ENCODE measurements around the gene POF1B.
"Not testable (repeated sequence)": the region's sequence is repeated elsewhere in the genome, so short reads cannot be mapped to it uniquely, and the experiment has no call there.

The POF1B gene, protein sequence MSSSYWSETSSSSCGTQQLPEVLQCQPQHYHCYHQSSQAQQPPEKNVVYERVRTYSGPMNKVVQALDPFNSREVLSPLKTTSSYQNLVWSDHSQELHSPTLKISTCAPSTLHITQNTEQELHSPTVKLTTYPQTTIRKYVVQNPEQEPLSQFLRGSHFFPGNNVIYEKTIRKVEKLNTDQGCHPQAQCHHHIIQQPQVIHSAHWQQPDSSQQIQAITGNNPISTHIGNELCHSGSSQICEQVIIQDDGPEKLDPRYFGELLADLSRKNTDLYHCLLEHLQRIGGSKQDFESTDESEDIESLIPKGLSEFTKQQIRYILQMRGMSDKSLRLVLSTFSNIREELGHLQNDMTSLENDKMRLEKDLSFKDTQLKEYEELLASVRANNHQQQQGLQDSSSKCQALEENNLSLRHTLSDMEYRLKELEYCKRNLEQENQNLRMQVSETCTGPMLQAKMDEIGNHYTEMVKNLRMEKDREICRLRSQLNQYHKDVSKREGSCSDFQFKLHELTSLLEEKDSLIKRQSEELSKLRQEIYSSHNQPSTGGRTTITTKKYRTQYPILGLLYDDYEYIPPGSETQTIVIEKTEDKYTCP

DNA sequence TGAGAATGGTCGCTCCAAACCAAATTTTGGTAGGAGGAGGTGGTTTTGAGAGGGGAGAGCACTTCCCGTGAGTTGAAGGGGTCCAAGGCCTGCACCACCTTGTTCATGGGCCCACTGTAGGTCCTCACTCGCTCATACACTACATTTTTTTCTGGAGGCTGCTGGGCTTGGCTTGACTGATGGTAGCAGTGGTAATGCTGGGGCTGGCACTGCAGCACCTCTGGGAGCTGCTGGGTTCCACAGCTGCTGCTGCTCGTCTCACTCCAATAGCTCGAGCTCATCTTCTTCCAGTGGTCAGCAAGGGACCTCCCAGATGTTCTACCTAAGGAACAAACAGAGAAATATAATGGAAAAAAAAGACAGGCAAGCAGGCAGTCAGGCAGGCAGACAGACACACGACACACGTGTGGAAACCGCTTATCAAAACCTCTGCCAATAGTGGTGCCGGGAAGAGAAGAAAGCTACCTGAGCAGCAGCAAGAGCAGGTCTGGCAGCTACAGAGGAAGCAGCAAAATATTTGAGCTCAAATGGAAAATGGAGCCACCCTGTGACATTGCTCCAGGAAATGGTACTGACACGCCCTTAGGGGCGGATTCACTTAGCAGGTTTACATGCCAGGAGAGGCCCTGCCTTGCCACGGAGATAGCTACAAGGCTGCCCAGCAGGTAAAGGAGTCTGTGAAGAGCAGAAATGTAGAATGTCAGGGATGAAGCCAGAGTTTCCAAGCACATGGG is at the start of gene POF1B:
TSS of gene POF1B (minus strand) at position 492 of the 734 bp plus-strand sequence. CDS start at position 281, 211 bp downstream.
- peak; percentile 76 for DNase-seq

DNA sequence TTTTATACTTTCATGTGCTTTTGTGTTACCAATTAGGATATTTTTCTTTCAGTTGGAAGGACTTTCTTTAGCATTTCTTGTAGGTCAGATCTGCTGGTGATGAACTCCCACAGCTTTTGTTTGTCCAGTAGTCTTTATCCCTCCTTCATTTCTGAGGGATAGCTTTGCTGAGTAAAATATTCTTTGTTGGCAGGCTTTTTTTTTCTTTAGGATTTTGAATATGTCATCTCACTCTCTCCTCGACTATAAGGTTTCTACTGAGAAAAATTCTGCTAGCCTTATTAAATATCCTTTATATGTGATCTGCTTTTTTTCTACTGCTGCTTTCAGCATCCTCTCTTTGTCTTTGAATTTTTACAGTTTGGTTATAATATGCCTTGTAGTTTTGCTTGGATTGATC is 49.6 kb upstream of the POF1B start:
- DNase-seq = no peak

DNA sequence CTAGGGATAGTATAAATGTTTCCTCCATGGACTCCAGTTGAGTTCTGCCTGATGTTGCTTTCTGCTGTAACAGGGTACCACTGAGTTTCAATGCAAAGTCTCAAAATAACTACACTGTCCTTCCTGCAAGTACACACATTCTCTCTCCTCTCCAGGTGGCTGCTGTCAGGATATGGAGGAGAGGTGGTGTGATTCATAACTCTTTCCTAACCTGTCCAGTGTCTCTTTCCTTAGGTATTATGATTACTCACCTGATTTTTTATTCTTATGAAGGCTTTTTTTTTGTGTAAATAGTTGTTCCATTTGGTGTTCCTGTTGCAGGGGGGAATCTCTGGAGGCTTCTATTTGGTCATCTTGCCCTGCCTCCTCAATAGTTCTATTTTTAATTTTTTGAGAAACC is 39.8 kb upstream of the POF1B start:
- DNase-seq = no peak

DNA sequence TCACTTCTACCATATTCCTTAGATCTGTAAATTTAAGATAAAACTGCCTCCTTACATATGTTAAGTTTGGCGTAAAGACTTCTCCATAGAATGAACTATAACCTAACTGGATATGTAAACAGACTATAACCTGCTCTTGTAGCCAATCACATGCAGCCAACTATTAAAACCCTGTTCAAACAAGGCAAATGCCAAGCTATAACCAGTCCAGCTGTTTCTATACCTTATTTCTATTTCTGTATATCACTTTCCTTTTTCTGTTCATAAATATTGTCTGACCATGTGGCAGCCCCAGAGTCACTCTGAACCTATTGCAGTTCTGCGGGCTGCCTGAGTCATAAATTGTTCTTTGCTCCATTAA is 12.4 kb upstream of the POF1B start:
- no peak for DNase-seq

DNA sequence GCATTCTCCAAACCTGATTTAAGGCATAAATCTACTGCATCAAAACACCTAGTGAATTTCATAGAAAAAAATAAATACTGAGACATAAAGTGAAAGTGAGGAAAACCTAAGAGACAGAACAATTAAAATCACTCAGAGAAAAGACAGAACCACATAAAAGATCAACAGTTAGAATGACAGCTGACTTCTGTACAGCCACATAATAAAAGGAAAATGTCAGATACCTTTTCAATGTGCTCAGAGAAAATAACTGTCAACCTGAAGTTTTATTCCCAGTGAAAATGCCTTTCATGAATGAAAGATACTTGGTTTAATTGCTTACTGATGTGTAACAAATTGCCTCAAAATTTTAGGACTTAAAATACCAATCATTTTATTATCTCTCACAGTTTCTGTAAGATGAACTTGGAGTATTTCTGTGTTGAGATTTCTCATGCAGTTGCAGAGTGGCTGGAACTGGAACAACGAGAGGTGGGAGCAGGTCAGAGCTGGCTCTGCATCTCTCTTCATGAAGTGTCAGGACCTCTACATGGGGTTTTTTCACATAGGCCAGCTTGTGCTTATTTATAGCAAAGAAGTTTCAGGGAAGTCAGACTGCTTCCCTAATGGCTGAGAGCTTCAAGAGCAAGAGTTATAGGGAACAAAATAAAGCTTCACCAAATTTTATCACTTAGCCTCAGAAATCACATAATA is 11.9 kb upstream of the POF1B start:
- DNase-seq = no peak

DNA sequence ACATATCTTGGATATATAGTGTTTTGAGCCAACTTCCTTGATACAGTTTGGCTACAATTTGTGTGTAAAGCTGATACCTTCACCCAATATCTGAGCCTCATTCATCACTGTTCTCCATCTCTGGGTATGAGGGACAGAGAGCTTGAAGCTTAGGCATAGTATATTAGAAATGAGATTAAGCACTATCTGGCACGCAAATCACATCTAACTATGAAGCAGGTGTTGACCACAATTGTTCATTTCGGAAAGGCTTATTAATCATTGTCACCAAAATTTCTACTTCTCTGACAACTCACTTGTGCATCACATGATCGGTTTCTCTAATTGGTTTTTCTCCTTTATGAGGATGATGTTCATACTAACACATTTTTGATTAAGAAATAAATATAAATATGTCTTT is 2.1 kb upstream of the POF1B start:
- no peak for DNase-seq

DNA sequence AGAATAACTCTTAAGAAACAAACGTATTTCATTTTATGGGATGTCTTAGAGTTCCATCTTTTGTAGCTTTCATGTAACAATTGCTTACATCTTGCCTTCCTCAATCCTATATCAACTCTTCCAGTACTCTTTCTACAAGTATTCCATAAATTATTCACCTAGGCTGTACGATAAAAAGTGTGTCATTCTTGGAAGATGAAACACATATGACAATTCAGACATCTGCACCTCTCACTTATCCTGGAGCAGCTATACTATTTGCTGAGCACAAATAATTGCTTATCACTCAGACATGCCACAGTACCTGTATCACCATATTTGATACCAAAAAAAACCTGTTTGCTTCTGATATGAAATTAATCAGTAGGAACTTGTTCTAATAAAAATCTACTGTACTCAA is 1.0 kb downstream of the POF1B start:
- DNase-seq = peak; percentile 0

DNA sequence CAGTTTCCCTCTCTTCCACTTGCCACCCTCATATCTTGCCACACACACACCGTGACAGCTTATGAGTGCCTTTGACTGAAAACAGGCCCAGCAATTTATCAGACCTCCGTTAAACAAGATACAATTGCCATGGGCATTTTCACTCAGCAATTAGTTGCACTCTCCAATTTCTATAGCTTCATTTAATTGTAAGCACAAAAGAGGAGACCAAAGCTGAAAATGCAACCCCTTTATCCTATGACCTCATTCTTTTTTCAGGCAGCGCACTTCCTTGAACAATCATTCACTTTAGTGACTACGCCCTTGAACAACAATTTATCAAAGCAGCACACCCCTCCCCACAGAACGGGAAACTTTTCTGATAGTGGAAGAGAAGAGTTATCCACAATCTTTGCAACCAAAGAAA is 4.1 kb downstream of the POF1B start:
- DNase-seq = peak; percentile 40

DNA sequence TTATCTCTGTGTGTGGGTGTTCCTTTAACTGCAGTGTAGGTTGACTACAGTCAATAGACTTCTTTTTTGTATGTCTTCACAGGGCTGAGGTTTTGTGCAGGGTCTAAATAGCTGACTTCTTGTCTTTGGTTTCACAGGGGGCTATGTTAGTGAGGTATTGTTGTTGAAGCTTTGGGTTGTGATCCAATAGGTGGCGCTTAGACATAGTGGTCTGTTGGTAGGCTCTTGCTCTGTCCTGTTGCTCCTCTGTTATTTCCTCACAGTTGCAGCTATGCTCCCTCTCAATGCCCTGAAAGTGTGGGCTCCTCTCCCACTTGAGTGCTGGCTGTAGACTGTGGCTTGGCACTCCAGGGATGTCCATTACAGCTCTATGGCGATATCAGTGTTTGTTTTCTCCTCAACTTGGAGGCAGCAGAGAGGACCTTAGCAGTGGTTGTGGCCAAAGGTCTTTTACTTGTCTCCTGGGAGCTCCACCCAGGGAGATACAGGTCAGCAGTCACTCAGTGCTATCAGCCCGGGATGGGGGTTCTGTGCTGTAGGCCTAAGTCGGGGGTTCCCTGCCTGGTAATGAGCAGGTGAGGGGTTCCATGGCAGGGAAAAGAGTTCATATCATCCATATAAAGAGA is 14.0 kb downstream of the POF1B start:
- DNase-seq = no peak

DNA sequence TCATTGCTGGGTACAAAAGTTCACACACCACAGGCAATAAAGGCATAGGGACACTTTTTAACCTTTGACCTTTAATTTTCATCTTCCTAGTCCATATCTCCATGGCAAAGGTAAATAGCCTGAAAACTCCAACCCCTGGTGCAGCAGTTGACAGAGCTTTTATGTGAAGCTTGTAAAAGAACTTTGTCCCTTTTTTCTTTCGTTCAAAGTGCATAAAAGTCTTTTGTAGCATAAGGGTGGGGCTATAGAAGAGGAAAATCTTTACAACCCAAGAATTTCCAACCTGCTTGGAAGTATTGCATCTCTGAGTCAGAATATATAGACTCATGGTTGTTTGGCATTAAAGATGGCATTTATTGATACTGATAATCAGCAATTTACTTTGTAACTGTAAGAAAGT is 20.4 kb downstream of the POF1B start:
- no peak for DNase-seq

DNA sequence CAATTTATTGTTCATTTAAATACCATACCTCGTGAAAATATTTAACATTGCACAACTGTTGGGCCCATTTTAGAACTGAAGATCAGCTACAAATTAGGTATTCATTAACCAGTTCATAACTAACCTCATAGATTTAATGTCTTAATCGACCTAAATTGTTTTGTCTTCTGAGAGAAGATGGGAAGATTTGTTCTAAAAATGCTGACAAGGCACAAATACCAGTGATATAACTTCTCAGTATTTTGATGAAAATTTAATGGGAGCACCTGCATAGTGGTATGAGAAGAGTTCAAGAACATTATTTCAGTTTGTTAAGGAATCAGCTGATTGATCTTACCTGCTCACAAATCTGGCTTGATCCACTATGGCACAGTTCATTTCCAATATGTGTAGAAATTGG is 33.9 kb downstream of the POF1B start:
- no peak for DNase-seq

DNA sequence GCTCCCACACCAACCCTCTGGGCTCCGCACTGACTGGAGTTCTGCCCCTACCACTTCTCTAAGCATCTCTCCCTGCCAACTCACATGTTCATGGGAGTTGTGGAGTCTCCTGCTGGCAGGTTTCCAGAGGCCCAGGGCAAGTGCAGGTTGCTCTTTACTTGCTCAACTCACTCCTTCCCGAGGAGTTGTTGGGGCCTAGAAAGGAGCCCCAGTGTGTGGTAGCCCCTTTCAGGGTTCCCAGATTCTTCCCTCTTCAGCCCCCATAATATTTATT is 52.5 kb downstream of the POF1B start:
- no peak for DNase-seq

DNA sequence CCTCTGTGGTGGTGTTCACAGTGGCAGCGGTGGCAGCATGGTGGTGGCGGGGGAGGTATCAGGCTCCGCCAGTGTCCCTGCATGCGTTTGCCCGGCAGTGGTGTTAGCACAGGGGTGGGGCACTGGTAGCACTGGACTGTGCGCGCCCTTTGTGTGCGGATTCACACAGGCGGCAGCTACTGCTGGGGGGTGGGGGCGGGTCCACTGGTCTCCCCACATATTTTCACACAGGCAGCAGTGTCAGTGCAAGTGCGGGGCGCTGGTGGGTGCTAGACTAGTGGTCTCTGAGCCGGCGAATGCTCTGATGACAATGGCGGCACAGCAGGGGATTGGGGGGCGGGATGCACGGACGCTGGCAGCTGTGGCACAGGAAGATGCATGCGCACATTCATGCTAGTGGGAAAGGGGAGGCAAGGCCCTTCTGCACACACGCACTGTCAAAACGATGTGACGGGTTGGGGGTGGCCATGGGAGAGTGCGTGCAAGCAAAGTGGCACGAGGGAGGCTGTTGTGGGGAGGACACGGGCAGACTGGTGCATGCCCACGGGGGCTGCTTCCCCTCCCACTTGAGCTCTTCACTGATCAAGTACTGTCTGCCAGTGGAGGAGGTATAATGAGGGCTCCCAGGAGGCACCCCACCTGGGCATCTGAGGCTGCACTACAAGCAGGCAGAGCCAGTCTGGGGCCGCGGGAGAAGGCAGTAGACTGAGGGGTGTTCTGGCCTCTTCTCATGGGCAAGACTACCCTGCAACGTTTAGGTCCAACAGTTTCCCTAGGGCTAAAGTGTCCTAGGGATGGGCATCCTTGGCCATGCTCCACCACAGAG is 53.0 kb downstream of the POF1B start:
- DNase-seq = no peak

DNA sequence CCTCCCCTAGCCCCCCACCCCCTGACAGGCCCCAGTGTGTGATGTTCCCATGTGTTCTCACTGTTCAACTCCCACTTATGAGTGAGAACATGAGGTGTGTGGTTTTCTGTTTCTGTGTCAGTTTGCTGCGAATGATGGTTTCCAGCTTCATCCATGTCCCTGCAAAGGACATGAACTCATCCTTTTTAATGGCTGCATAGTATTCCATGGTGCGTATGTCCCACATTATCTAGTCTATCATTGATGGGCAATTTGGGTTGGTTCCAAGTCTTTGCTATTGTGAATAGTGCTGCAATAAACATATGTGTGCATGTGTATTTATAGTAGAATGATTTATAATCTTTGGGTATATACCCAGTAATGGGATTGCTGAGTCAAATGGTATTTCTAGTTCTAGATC is 68.1 kb downstream of the POF1B start:
- not testable (repeated sequence) for DNase-seq

DNA sequence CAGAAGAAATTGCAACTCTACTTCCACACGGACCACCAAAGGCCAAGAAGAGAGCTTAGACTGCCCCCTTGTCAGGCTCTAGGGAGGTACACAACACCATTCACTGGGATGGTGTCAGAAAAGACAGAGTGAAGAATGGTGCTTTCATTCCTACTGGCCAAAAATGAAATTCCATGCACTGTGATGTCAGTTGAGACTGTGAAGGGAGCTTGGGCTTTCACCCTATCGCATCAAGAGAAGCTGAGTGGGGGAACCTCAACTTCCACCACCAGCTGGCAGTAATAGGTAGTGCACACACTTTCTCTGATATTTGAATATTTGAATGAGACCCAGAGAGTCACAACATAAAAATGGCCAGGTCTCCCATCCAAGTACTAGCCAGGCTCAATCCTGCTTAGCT is 69.7 kb downstream of the POF1B start:
- no peak for DNase-seq

DNA sequence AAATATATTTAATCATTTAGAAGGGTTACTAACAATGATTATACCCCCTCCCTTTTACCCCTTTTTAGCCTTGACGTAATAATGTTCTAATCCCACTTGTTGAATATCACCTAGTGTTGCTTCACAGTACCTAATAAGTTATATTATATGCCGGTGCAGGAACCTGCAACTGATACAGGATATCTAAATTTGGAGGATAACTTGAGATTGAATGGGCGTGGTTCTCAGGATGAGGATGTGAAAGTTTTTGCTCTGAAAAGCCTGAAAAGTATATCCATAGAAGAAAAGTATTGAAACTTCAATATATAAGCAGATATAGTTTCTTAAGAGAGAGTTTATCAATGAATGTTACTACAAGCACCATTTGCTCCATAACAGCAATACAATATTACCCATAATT is 75.9 kb downstream of the POF1B start:
- no peak for DNase-seq

DNA sequence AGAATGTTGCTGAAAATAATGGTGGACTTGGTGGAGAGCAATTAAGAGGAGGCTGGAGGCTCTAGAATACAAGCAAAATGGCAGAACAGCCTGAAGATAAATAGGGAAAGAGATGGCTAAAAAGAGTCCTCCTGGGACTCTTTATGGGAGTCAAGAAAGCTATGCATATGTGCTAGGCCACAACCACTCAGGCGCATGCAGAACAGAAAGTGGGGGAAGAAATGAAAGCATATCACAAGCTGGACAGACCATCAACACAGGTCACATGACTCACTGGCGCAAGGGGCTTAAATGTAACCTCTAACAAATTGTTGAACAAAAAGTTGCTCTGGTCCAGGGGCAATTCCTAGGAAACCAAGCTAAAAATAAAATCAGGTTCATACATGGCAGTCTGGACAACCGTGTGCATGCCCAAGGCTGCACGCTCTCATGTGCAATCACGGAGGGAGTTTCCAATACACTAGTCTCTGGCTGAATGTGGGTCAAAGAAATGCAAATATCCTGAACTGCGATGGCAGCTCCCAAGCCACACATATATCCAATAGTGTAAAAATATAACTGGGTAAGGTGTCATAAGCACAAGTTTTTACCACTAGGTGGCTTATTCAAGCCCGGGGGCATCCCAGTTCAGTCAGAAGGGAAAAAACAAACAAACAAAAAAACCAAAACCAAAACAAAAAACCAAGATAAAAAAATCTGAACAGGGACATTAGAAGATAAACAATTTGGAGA is 90.3 kb downstream of the POF1B start:
- DNase-seq = no peak

DNA sequence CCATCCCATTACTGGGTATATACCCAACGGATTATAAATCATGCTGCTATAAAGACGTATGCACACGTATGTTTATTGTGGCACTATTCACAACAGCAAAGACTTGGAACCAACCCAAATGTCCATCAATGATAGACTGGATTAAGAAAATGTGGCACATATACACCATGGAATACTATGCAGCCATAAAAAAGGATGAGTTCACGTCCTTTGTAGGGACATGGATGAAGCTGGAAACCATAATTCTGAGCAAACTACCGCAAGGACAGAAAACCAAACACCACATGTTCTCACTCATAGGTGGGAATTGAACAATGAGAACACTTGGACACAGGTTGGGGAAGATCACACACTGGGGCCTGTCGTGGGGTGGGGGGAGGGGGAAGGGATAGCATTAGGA is 94.2 kb downstream of the POF1B start:
- not testable (repeated sequence) for DNase-seq

DNA sequence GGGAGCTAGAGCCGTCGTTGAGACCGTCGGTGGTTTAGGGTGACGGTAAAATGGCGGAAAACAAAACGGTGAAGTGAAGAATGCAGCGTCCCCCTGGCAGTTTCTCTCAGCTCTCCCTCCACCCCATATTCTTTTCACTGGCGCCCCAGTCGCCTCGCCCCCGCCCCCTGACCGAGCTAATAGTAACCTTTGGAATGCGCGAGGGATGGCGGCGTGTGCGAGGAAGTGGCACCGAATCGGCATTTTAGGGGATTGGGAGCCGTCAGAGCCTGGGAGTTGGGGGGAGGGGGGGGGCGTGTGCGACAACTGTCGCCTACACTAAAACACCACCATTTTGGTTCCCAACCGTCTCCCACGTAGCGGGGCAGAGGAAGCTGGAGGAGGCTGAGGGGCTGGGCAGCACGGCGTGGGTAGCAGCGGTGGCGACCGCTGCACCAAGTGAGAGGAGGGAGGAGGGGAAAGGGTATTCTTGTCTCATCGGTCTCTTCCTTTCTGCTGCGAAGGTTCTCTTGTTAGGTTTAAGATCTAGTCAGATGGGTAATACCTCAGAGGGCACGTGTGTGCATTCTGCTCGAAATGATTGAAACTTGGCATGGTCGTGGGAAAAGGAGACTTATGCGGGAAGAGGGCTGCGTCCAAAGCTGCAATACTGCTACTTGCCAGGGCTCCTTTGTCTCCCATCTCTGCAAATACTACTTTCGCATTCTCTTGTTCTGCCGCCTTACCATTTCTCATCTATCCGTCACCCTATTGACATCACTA is 134.8 kb downstream of the POF1B start:
- DNase-seq = no peak

DNA sequence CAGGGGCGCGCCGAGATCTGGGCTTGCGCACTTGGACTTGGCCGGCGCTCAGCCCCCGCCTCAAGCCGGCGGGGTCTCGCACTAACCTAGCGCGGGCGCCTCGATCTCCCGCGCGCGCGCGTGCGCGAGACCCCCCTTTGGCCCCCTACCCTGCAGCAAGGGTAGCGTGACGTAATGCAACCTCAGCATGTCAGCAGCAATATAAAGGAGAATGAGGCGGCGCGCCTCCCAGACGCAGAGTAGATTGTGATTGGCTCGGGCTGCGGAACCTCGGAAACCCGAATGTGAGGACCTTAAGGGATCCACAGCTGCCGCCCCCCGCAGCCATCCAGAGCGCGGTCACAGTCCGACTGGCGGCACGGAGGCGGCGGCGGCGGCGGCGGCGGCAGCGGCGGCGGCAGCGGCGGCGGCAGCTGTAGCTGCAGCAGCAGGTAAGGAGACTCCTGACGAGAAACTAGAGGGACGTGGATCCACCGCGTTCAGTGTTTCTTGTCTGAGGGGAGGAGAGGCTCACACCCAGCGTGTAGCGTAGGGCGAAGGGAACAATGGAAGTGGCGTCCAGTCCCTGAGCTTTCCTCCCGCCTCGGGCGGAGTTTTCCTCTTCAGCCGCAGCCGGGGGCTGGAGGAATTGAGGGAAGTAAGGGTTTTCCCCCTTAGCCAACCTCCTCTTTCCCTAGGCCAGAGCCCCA is 135.6 kb downstream of the POF1B start, which contains the start of the genes SATL1 and ZNF711:
TSS of gene SATL1 (minus strand) at position 19 of the 689 bp plus-strand sequence. CDS start 134,811 bp downstream, outside the sequence.
TSS of gene ZNF711 (plus strand) at position 231 of the 689 bp plus-strand sequence. CDS start 3,582 bp downstream, outside the sequence.
- peak; percentile 44 for DNase-seq
